ENCODE results near the gene SP2.
A peak's percentile ranks its signal among the peaks of the same experiment; 100 is the strongest.

Gene SP2

GRCh38 chr17:47953909-47954308, 57.9 kb downstream of the SP2 start:
- no peak for DNase-seq

GRCh38 chr17:47955497-47956461, 59.7 kb downstream of the SP2 start:
- DNase-seq, result no peak

DNA sequence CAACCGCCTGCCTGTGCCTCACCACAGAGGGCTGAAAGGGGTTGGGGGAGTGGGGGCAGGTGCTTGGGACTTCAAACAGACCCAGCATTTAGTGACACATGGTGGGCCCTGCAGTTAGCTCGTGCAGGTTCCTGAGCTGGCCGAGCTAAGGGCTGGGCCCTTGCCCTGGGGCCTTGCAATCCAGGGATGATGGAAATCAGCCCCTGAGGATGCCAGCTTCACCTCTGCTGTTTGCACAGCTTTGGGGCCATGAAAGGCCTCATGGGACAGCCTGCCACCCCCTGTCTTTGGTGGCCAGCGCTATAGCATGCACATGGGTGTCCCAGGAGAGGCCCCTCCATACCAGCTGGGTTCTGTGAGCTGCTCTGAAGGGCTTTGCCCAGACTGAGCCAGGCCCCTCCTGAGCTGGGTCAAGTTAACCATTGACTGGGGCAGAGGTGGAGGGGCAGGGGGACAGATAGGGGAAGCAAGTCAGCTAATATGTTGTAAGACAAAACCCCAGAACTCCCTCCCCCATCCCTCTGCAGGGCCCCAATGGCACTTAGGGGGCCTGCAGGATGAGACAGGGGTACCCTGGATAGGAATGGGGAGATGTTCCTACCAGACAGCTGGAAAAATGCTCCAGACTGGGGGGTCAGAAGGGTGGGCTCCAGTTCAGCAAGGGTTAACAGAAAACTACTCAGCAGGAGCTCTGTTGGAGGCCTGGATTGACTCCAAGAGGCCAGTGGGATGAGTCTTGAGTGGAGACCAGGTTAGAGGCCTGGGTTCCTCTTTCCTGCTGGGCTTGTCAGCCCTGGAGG, 61.0 kb downstream of the SP2 start:
- DNase-seq, result no peak

GRCh38 chr17:47957591-47958490, 61.8 kb downstream of the SP2 start, which contains the start of gene PRR15L:
PRR15L (minus strand) TSS chr17:47957883; CDS start chr17:47953234, 4,649 bp downstream.
- DNase-seq, result no peak

DNA sequence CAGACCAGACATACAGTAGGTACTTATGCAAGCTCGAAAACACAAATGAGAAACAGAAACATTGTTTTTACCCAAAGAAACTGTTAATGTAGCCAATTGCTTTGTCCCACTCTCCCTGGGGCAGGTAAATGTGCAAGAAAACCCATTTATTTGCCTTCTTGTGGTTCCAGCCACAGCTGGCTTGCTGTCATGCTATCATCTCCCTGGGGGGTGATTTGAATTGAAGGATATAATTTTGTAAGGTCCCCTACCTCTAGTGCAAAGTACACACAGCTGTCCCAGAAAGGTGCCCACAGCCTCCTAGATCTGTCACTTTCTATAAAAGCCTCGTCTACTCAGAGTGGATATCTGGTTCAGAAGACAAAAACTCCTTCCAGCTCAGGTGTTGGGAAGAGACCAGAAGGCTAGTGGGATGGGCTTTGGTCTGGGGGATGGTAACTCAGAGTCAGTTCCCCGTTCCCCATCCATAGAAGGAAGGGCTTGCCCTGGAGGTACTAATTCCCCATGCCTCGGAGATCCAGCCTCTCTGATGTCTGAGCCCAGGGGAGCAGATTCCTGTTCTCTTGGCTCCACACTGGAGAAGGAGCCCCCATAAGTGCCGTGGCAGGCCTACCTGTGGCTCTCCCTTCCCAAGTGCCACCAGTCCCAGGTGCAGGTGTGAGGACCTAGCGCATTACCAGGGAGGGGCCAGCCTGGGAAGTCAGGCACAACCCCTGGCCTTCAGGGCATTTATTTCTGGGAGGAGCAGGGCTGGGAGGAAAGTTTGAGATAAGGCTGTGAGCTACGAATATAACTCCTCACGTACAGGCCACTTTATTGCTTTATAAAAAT, 64.0 kb downstream of the SP2 start:
- no peak for DNase-seq

GRCh38 chr17:47961406-47961805, 65.4 kb downstream of the SP2 start:
- DNase-seq, result no peak

- no peak for DNase-seq
These were observed 66.9 kb downstream of the SP2 start for GRCh38 chr17:47962901-47963300.

DNA sequence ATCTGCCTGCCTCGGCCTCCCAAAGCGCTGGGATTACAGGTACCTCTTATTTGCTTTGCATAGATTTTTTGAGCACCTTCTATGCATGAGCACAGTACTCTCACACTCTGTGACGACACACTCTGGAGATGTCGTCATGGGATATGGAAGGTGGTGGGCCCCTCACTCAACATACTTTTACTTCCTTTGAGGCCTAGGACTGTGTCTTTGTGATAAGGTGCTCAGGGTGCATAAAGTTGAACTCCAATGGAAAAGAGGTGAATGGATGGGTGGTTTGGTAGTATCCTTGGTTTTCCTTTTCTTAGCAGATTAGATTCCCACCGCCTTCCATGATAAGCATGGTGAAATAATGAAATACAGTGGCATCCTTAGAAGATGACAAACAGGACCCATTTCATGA, 68.8 kb downstream of the SP2 start:
- no peak for DNase-seq

DNA sequence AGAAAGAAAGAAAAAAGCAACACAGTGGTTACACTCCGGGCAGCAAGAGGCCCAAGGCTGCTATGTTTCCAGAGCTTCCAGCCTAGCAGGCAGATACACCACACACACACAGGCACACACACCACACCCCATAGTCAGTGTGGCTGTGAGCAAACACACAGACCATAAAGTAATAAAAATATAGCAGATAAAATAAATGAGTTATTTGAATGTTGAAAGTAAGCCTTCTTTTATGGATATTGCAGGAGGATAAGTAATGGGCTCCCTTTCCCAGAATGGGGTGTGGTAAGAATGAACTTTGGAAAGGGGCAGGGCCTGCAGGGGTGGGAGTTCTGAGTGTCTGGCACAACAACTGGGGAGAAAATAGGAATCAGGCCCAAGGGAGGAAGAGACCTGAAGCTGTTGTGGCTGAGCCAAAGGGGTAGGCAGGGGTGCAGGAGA, 70.1 kb downstream of the SP2 start:
- DNase-seq, result no peak

DNA sequence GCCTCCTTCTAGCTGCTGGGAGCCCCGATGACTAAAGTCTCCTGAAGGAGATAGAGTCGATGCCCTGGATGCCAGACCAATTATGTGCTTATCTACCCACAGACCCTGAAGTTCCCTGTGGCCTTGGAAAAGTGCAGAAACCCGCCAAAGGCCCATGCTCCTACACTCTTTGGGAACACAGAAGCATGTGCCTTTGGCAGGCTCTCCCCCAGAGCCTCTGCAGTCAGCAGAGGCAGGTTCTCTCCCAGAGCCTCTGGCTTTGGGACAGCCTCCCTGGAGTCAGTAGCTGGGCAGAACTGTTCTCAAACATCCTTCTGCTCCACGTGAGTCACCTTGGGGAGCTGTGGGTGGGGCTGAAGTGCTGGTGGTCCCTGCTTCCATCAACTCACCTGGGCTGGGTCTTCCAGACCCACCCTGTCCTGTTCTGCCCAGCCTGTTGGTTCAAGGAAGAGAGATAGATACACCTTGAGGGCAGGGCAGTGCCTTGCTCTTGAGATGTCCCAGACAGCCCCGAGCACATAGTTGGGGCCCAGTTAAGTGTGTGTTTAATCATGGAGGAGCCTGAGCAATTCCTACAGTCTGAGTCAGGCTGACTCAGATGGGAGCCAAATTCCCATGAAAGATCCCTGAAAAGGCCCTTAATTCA, 71.7 kb downstream of the SP2 start:
- DNase-seq, result no peak

- no peak for DNase-seq
These were observed 72.8 kb downstream of the SP2 start for GRCh38 chr17:47968836-47969235.

GRCh38 chr17:47969930-47970724, 74.1 kb downstream of the SP2 start:
- DNase-seq, result no peak

- peak; percentile 99 for DNase-seq
These were observed 74.9 kb downstream of the SP2 start, which contains the start of gene CDK5RAP3 for GRCh38 chr17:47970725-47971499. CDK5RAP3 (plus strand) TSS chr17:47971113; CDS start chr17:47971147, 34 bp downstream.

DNA sequence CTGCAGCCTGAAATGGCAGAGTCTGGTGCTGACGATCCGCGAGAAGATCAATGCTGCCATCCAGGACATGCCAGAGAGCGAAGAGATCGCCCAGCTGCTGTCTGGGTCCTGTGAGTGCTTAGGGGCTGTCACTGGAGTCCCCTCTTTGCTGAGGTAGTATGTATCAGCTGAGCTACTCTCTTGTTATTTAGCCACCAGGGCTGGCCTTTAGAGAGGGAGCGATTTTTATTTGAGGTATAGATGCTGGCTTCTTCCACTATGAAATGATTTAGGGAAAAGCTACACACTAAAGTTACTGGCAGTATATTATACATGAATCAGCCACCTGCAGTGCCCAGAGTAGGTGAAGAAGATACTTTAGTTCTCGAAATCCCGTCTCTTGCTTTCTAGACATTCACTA, 77.5 kb downstream of the SP2 start:
- DNase-seq, result no peak

DNA sequence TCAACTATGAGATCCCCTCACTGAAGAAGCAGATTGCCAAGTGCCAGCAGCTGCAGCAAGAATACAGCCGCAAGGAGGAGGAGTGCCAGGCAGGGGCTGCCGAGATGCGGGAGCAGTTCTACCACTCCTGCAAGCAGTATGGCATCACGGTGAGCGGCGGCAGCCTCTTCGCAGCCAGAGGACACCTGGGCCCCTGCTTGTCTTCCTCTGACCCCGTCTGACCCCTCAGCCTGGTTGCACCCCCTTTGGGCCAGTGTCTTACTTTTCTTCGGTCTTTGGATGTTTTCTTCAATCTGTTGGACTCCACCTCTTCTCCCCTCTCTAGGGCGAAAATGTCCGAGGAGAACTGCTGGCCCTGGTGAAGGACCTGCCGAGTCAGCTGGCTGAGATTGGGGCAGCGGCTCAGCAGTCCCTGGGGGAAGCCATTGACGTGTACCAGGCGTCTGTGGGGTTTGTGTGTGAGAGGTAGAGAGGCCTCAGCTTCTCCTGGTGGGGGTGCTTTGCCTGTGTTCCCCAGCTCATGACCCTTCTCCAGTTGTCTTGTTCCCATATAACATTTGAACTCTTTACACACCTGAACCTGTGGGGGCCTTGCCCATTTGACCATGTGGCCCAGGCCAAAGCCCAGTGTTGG, 79.3 kb downstream of the SP2 start:
- DNase-seq, result no peak

DNA sequence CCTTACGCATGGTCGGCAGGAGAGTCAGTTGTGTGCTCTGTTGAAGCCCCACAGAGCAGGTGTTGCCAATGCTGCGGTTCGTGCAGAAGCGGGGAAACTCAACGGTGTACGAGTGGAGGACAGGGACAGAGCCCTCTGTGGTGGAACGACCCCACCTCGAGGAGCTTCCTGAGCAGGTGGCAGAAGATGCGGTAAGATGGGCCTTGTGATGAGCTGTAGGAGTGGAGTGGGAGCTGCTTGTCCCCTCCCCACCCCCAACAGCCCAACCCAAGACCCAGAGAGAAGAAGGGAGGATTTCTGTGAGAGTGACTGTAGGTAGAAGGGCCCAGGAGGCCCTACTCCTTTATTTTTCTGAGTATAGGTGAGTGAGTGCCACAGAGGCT, 79.8 kb downstream of the SP2 start:
- DNase-seq, result no peak

GRCh38 chr17:47978324-47978723, 82.3 kb downstream of the SP2 start:
- DNase-seq, result peak in 1 of 2 donors; percentile 75
